Stimulated activated CD4-positive, alpha-beta T cell treated with anti-CD3 and anti-CD28 coated beads, TNF-alpha, amount 100 ng/mL, for 24 hours (primary cell): ENCODE data around the gene CCDC197.
A peak's percentile ranks its signal among the peaks of the same experiment; 100 is the strongest.

Source experiments
- DNase-seq, 3 experiments: peaks; one replicate each; pipeline ENCODE4 v3.0.0-alpha.2; 2020; ENCODE audit warnings: low read depth in 3 of 3

CCDC197 gene

DNA sequence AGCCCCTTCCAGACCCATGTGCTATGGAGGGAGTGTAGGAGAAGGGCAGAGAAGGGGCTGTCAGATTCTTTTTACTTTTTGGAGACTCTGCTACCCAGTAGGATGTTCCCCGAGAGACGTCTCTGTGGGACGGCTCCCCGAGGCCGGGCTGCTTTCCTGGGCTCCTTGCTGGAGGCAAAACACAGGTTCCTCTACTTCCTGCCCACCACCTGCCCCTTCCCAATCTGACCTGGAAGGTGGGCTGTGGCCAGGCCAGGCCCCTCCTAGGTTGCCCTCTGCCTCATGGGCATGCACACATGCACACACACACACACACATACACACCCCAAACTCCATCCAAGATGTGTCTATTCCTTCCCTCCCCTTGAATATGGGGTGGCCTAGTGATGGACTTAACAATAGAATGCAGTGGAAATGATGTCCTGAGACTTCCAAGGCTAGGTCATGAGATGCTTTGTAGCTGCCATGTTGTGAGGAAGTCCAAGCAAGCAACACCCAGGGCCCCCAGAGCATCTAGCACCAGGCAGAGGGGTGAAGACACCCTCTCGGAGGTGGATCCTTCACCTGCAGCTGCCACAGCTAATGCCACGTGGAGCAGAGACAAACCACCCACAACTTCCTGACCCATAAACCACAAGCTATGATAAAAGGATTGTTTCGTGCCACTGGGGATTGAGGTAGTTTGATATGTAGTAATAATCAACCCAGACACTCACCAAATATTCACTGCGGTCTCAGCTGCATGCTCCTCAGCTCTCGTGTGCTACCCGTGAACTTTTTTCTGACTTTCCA is 19.1 kb upstream of the CCDC197 start:
- peak; percentile 56 to 71 (median 71) for DNase-seq

DNA sequence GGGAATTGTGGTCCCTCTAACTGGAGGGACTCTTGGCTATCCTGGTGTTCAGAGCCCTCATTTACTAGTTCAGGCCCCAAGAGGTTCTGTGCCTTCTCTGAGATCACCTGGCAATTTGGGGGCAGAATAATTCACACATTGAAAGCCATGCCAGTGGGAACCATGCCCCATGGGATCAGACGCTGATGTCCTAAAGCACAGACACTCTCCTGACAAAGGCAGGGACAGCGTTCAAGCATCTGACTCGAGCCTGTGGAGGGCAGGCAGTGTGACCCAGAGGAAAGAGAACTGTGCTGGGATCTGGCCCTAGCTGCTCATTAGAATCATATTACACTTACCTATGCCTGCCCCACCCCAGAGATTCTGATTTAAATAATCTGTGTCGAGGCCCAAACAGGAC is 18.4 kb upstream of the CCDC197 start:
- DNase-seq = no peak

DNA sequence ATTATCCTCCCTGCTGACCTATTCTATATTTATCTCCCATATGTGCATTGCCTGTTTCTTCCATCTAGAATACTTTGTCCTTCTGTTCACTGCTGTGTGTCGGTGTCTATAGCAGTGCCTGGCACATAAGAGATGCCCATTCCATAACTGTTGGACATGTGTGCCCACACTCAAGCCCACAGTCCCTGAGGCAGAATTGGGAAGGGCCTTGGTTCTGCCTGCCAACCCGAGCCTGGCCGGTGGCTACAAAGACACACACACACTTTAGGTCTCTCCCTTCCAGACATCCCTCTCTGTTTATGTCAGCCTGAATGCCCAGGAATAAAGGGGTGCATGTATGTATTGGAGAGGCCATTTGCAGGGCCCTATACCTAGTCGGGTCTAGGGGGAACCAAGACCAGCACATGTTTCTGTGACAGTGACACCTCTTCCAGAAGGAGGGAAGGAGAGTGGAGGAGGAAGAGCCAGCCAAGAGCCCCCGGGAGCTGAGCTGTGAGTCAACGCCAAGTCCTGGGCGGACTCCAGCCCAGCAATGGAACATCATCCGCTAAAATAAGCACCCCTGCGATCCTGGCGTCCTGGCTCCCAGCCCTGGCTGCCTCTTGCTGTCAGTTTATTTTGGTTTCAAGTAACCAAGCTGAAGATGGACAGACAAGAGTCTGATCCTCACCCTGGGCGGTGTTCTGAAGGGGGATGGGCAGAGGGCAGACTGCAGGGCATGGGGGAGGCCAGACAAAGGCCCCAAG is 16.5 kb upstream of the CCDC197 start:
- DNase-seq = no peak

DNA sequence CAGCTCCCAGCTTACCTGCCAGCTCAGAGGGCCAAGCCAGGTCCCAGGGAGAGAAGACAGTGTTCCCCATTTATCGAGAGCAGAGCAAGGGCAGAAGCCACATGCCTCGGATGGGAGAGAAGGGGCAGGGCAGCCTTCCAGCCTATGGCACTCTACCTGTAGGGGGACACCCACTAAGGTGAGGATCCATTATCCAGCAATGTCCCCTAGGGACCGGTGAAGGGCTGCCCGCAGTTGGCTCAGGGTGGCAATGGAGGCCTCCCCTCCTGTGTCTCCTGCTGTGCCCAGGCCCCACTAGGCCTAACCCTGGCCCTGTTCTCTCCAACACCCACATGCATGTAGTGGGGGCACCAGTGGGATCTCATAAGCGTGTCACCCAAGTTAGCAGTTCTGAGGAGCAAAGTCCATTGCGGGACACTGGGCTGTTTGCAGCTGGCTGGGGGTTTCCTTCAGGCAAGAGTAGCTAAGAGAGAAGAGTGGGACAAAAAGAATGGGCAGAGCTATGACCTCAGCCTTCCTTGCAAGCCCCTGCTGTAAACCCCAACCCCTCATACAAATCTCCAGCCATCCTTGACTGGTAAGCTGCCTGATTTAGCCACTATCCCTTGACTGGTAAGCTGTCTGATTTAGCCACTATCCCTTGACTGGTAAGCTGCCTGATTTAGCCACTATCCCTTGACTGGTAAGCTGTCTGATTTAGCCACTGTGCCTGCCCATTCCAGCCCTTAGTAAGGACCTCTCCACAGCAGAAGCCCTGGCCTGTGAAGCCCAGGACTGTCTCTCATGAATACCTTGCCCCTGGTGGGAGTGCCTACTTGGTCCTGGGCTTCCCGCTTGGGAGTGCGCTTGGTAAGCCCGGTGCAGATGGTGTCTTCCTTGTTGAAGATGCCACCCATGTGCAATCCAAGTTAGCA is 15.5 kb upstream of the CCDC197 start:
- DNase-seq = no peak

DNA sequence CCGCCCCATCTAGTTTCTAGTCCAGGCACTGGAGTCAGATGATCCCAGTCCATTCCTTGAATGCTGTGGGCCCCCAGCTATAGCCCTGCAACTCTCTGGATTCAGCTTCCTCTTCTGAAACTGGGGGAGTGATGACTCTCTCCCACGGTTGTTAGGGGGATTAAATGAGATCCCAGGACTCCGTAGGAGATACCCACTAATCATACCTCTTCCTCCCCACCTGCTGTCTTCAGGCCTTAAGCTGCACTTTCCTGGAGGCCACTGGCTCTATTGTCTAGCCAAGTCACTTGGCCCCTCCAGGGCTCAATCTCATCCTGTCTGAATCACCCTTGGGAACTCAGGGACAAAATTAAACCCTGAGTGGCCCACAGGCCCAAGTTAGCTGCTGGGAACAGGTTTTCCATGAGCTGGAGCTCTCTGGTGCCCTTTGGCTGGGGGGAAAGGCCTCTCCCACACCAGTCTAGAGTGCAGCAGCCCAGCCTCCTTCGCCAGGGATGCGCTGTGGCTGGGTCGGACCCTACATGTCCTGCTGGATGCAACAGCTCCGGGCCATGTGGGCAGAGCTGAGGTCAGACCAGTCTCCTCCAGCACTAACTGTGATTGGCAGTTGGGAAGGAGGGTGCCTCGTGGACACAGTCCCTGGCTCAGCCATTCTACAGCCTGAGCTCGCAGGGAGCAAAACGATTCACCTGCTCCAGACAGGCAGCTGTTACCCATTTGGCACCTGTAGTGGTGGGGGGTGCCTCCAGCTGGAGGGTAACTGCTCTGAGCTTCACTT is 14.7 kb upstream of the CCDC197 start:
- no peak for DNase-seq

DNA sequence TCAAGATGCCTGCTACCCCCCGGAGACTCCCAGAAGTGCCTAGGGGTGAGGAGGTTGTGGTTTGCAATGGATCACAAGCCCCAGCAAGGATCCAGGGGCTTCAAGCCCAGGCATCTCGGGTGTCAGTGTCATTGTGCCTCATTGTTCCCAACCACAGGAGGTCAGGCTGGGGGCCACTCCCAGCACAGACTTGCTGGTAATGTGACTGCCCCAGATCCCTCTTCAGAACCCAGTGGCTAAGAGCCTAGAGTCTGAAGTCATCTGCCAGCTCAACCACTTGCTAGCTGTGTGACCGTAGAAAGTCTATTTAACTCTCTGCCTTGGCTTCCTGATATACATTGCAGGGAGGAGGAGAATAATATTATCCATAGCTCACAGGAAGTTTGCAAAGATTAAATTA is 13.0 kb upstream of the CCDC197 start:
- DNase-seq = no peak

DNA sequence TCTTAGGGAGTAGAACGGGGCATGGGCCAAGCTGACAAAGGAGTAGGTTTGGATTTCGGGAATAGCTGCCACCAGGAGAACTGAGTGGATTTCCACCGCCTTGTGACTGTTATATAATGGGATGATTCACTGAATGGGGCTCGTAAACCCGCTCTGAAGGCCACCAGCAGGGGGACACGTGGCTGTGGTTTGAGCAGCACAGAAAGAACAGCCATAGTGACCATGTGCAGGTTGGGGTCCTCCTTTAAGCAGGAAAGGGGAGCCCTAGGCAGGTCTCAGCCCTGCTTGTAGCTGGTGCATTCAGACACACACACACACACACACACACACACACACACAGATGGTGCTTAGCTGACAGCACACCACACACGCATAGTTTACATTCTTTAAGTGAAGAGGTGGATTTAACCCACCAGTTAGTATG is 12.1 kb upstream of the CCDC197 start:
- no peak for DNase-seq

DNA sequence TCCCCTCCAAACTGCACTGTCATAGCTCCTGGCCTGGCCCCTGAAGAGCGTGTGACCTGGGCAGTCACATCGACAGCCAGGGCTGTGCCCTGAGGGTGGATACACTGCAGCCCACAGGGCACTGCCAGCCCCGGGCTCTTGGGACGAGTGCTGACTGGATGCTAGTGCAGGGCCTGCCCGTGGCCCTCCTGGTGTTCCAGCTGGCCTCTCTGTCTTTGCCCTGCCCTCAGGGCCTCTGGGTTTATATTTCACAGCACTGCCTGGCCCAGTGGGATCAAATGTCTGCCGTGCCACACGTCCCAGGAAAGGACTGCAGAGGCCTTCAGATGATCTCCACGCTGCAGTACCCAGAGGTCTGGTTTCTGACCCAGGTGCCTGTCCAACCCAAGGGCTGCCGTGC is 10.1 kb upstream of the CCDC197 start:
- no peak for DNase-seq

DNA sequence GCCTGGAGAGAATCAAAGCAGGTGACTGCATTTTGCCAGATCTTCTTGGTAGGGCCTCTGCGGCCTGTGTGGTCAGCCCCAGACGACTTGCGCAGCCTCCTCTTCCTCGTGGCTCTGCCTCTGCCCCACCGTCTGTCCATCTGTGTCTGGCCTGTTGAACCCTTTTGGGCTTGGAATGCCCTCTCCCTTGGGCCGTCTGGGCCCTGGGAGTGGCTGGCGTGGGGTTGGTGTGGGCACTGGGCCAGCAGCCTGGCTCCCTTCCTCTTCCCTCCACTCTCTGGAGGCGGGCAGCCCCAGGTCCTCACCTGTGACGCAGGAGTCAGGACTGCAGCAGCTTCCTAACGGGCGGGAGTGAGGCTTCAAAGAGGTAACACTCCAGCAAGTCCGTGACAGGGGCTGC is 9.7 kb upstream of the CCDC197 start:
- no peak for DNase-seq

DNA sequence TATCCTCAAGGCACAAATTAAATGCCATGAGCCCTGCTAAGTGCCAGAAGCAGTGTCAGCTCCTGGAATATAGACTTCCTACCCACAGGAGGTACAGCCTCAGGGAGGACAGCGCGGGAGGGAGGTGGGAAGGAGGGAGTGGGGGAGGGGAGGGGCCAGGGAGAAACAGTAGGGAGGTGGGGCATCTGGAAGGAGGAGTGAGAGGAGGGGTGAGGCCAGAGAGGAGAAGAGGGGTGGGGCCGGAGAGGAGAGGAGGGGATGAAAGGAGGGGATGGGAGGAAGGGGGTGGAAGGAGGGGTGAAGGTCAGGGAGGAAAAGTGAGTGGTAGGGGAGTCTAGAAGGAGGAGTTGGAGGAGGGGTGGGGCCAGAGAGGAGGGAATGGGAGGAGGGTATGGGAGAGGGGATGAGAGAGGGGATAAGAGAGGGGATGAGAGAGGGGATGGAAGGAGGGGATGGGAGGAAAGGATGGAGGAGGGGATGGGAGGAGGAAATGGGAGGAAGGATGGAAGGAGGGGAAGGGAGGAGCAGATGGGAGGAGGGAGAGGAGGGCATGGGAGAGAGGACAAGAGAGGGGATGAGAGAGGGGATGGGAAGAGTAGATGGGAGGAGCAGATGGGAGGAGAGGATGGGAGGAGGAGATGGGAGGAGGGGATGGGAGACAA is 9.2 kb upstream of the CCDC197 start:
- no peak for DNase-seq

DNA sequence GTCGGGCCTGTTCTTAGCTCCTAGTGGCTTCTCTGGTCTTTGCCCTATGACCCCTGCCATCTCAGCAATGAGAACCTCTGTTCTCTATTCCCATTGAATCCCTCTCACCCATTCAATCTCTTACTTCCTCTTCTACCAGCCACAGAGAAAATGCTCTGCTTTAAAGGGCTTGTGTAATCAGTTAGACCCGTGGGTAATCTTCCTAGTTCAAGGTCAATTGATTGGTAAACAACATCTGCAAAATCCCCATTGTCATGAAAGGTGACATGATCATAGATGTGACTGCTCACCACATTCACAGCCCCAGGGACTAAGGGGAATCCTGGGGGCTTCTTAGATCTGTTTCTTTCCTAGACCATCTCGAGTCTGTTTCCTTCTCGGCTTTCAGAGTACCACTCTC is 7.2 kb upstream of the CCDC197 start:
- DNase-seq = no peak

DNA sequence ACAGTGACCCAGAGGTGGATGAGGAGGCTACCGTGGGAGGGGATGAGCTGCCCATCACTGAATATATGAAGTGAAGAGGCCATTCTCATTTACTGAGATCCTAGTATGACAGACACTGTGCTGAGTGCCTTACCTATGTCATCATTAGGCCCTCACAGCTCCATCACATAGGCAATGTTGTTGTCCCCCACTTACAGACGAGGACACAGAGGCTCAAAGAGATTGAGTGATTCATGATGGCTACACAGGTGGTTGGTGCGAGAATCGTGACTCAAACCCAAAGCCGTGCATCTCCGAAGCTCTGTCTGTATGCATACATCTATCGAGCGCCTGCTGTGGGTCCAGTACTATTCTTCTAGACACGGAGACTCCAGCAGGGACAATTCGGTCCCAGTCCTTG is 5.9 kb upstream of the CCDC197 start:
- DNase-seq = no peak

DNA sequence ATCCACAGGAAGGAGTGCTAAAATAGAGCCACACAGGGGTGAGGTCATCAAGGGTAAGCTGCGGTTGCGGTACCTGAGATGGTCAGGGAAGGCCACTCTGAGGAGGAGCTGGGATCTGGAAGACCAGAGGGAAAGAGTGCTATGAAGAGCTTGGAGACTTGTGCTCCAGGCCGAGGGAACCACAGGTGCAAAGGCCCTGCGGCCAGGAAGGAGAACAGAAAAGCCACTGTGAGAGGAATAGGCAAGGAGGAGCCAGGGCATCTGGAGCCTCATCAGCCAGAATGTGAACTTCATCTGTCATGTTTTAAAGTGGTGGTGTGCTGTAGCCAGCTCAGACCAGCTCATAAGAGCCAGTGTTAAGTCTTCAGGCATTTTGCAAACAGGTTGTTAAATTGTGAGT is 5.5 kb upstream of the CCDC197 start:
- DNase-seq = no peak

DNA sequence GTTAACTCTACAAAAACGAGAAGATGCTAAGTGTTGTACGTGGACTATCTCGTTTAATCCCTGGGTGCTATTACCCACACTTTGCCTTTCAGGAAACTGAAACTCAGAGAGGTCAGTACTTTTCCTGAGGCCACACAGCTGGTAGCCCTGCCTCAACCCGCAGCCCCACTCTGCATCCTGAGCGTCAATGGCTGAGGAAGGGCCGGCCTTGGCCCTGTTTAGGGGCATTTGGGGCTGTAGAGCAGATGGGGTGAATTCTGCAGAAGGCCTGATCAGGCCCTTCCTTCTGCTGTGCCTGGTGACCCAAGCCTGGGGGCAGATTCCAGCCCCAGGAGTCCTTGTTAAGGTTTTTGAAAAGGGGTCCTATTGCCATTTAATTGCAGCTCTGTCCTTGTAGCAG is 3.7 kb upstream of the CCDC197 start:
- no peak for DNase-seq

DNA sequence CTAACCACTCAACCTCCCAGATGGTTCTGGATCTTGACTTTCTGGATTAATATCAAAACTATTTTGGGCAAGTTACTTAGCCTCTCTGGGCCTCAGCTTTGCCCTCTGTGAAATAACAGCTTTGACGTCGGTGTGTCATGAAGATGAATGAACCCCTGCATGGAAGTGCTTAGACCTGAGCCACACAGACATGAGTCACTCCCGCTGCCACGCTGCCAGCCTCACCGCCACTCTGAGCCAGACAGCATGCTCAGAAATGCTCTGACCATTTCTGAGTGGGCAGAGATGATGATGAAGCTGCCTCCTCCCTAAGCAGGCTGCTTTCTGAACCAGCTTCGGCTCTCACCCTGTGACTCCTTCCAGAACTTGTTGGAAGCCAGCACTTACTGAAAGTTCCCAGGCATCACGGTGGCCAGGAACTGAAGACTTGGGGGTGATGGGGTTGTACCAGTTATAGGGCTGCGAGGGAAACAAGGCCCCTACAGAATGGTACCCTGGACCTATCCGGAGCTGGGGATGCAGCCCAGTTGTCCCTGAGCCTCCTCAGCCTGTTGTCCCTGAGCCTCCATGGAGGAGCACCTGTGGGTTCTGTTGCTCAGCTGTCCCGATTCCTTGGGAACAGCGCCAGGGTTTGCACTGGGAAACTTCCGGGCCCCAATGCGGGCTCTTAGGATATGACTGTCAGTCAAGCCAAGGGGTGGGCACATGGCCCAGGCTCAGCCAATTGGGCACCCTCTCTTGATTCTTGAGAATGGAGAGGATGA is 2.0 kb upstream of the CCDC197 start:
- peak; percentile 32 to 69 (median 47) for DNase-seq

DNA sequence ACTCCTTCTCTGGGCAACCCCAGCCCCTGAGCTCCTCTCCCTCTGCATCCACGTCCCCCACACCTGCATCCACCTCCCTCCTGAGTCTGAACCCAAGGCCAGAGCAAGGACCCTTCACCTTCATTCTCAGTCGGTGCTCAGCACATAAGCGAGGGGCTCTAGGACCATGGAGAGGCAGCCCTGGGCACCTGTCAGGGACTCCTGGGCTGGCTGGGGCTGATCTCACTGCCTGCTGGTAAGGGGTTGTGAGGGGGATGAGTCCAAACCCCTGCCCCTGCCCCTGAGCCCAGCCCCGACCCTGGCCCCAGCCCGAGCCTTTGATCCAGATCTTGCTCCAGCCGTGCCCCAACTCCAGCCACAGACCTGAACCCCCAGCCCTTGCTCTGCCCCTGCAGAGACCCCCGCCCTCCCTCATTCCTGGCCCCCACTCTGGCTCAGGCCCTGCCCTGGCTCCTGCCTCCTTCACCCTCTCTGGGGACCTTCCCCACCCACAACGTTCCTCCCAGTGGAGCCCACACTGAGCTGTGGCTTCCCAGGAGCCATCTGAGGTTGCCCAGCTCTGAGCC is 888 bp upstream of the CCDC197 start:
- no peak for DNase-seq

DNA sequence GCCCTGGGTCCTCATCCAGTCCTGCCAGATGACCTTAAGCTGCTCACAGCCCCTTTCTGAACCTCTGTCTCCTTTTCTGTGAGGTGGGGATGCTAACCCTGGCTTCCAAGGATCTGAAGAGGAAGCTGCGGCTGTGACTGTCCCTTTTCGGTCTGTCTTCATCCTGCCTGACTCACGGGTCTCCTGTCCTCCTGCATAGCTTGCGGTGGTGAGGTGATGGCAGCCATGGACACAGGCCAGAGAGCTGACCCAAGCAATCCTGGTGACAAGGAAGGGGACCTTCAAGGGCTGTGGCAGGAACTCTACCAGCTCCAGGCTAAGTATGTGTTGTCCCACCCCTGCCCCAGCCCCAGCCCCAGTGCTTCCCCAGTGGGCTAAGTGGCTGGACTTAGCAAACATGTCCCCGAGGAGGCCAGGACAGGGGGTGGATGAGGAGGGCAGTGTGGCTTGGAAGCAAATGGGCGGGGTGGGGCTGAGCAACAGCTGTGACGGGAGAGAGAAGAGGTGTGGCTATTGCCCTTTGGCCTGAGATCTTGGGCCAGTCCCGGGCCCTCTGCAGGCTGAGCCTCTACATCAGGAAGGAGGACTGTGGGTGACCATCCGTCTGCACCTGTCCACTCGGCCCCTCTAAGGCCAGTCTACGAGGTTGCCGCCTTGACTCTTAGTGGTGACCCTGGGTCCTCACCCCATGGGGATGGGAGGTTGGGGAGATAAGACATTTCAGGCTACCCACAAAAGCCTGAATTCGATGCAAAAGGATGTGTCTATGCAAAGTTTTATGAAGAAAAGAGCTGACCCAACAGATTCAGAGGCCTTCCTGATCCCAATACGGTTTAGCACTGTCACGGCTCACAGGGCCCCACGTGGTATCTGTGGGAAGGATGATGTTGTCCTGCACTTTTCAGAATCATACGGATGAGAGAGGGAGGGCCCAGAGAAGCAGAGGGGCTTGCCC is 1.1 kb downstream of the CCDC197 start:
- DNase-seq = no peak

DNA sequence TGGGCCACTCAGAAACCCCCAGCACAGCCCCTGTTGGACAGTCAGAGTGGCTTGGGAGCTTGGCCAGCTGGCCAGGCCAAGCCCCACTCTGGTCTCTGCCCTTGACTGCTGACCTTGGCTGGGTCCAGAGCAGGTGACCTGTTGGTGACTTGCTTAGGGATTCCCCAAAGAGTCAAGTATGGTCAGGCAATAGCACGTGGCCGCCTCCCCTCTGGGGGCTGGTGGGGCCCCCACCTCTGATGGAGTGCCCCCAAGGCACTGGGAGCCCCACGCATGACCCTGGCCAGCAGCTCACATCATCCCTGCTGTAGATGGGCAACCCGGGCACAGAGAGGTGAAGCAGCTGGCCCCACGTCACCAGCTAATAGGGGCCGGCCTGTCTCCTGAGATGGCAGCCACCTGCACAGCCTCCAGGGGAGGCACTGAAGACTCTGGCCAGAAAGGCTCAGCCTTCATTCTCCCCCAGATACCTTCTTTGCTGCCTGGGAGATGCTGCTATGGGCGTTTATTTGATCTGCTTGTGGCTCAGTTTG is 1.8 kb downstream of the CCDC197 start:
- DNase-seq = no peak
